GM12878 (cell line): ENCODE results near the gene GRK6. TPM values are rescaled to one million over a fixed set of nuclear protein-coding genes. Genes with fewer than 3 reads are reported as not detected.

Experiments used
- BACH1 ChIP-seq: fragments of 450-650 bp; IDR thresholded peaks from 2 replicates; pipeline ENCODE4 v1.6.1; 2017; ENCODE audit warnings: mild to moderate bottlenecking, borderline replicate concordance
- CBX3 ChIP-seq: fragments of 200-600 bp; sonication (generic); IDR thresholded peaks from 2 replicates; pipeline ENCODE4 v1.6.1; 2016; ENCODE audit warnings: low read depth, borderline replicate concordance
- ESRRA ChIP-seq: IDR thresholded peaks from 2 replicates; pipeline ENCODE4 v1.6.1; 2012; ENCODE audit warnings: mild to moderate bottlenecking, low read length, improper control_type of control experiment
- GATAD2B ChIP-seq: fragments of 450-650 bp; conservative IDR thresholded peaks from 2 replicates; pipeline ENCODE4 v1.6.1; 2017; ENCODE audit warnings: low read depth, mild to moderate bottlenecking, moderate library complexity
- POLR2AphosphoS5 ChIP-seq: IDR thresholded peaks from 2 replicates; pipeline ENCODE4 v1.6.1; 2011; ENCODE audit warnings: mild to moderate bottlenecking, low read length, inconsistent platforms
- ZNF207 ChIP-seq: fragments of 450-650 bp; IDR thresholded peaks from 2 replicates; pipeline ENCODE4 v1.6.1; 2014; ENCODE audit warnings: antibody characterized with exemption, mild to moderate bottlenecking, borderline replicate concordance
- ZNF687 ChIP-seq: fragments of 450-650 bp; IDR thresholded peaks from 2 replicates; pipeline ENCODE4 v1.6.1; 2017; ENCODE audit warnings: mild to moderate bottlenecking, moderate library complexity
- polyA plus RNA-seq, 11 experiments: library from polyadenylated mRNA; depleted of rRNA in 4 of 11; unstranded in 6 of 11; stranded (reverse) in 5 of 11; fragments of >200 nt; fragmentation: Nextera tagmentation in 4 of 11; fragmentation: Illumina TruSeq in 1 of 11; extraction: Ambion mirVana in 4 of 11; extraction: Trizol in 1 of 11; gene quantifications; 1 replicate in 1 of 11; 2 replicates in 10 of 11; pipeline versions ENCODE4 v1.2.1 to v1.2.3, GENCODE V29; 2011 to 2016; ENCODE audit warnings: inconsistent platforms in 2 of 11, missing spikeins in 2 of 11, low read depth in 1 of 11
- total RNA-seq, 4 experiments: library from RNA; depleted of rRNA in 3 of 4; stranded (reverse); fragments of >200 nt in 3 of 4; fragmentation: Illumina TruSeq in 1 of 4; extraction: Trizol in 1 of 4; gene quantifications; 2 replicates each; pipeline versions ENCODE4 v1.2.1 to v1.2.3, GENCODE V29; 2013 to 2021

GRK6 gene
- total and polyA plus RNA-seq, 10 of the 15 experiments (the other 5 are each of a cell fraction or from before 2014, with no cell fraction given), result 0.79 to 124 (median 41.6) TPM

- TF ChIP-seq ZNF687 (peak; percentile 68), POLR2AphosphoS5 (peak; percentile 46; the same call in 1 of the 2 replicates), GATAD2B (peak; percentile 19; the same call in 1 of the 2 replicates), BACH1 (peak; percentile 64; the same call in 1 of the 2 replicates), CBX3 (no peak), ESRRA (no peak), ZNF207 (no peak)
Measured at GRCh38 chr5:177427919-177428573, 1.6 kb downstream of the GRK6 start (continued).
